Ovary (tissue), 9 donors: Measurements from ENCODE around the gene PNMT. TPM values are rescaled to one million over a fixed set of nuclear protein-coding genes. Genes with fewer than 3 reads are reported as not detected.
A peak's percentile ranks its signal among the peaks of the same experiment; 100 is the strongest.

Source experiments
- DNase-seq, 5 donors: peaks; one replicate each; pipeline ENCODE4 v3.0.0-alpha.2; 2019 to 2020
- H3K27ac ChIP-seq, 2 donors: fragments of 200-600 bp; one replicate each; pipeline versions ENCODE4 v1.5.1 to v1.8.0; 2019 to 2022
- H3K27me3 ChIP-seq: fragments of 200-600 bp; one replicate; pipeline ENCODE4 v1.8.0; 2022
- H3K36me3 ChIP-seq: fragments of 200-600 bp; sonication (generic); one replicate; pipeline ENCODE4 v1.5.1; 2019
- H3K4me1 ChIP-seq: one replicate; pipeline ENCODE4 v1.8.1; 2013; ENCODE audit warnings: mild to moderate bottlenecking, moderate library complexity; ENCODE audit not compliant: insufficient read depth
- H3K4me3 ChIP-seq: fragments of 200-600 bp; sonication (generic); one replicate; pipeline ENCODE4 v1.5.1; 2017
- H3K9me3 ChIP-seq, 2 donors: fragments of 200-600 bp in 1 of 2; sonication (generic) in 1 of 2; one replicate each; pipeline versions ENCODE4 v1.5.1 to v1.8.1; 2013 to 2019; ENCODE audit warnings: mild to moderate bottlenecking in 1 of 2, moderate library complexity in 1 of 2
- EP300 ChIP-seq: sonication (generic); formaldehyde crosslinking; IDR thresholded peaks from one replicate; pipeline ENCODE4 v1.6.1; 2017; ENCODE audit warnings: antibody characterized with exemption
- POLR2A ChIP-seq: fragments of 450-650 bp; IDR thresholded peaks from one replicate; pipeline ENCODE4 v1.6.1; 2017; ENCODE audit warnings: antibody characterized with exemption, mild to moderate bottlenecking, moderate library complexity
- WGBS, 3 donors: extraction: QIAGEN DNeasy Blood & Tissue Kit in 1 of 3; methylation state at CpG; one replicate each; pipeline versions ENCODE4 v1.1.5 to v1.1.7; 2013 to 2017; 5-methylcytosine and 5-hydroxymethylcytosine counted together
- intact Hi-C, 4 donors: fragments of 100-400 bp; cut with DNase I; formaldehyde crosslinking; loops; one replicate each; pipeline versions ENCODE4 v1.11.0 to v1.15.1; 2022 to 2023
- polyA plus RNA-seq, 2 donors: library from polyadenylated mRNA; stranded (reverse); fragments of 200-250 nt in 1 of 2; fragments of 350-450 nt in 1 of 2; fragmentation: Illumina TruSeq in 1 of 2; extraction: RNeasy Lipid Tissue Mini Kit (QIAGEN cat#74804) in 1 of 2; gene quantifications; one replicate each; pipeline ENCODE4 v1.2.3, GENCODE V29; 2013 to 2014
- total RNA-seq, 7 donors: library from RNA; depleted of rRNA in 2 of 7; stranded (reverse); fragments of >200 nt in 2 of 7; fragmentation: NEBNext Ultra II Directional in 3 of 7; extraction: Animal tissue kit (Norgen Biotek cat#: 25700) in 3 of 7; gene quantifications; one replicate each; pipeline versions ENCODE4 v1.1.0 to v1.2.4, GENCODE V29; 2016 to 2023
- TF ChIP-seq, protein P1 (sequence below), 3 donors: fragments of 450-650 bp in 2 of 3; fragments of 200-600 bp in 1 of 3; IDR thresholded peaks; one replicate each; pipeline versions ENCODE4 v1.5.1 to v1.8.0; 2016 to 2022; ENCODE audit warnings: antibody characterized with exemption in 3 of 3, mild to moderate bottlenecking in 1 of 3
- donor health status: DM: no; HTN: no; CAD: no; lungs with moderate emphysema.
- donor health status: DM: no; HTN: no; CAD: no.
- donor health status: Bipolar disorder and iron deficiency.
- donor health status: DM: yes; HTN: yes; CAD: no.
- donor health status: DM: no; HTN: no; CAD: no.
- donor health status: DM: yes; HTN: yes; CAD: no.

Gene PNMT
- total and polyA plus RNA-seq, 9 donors, result 0.60 to 5.1 (median 1.3) TPM; not detected in 2

DNA sequence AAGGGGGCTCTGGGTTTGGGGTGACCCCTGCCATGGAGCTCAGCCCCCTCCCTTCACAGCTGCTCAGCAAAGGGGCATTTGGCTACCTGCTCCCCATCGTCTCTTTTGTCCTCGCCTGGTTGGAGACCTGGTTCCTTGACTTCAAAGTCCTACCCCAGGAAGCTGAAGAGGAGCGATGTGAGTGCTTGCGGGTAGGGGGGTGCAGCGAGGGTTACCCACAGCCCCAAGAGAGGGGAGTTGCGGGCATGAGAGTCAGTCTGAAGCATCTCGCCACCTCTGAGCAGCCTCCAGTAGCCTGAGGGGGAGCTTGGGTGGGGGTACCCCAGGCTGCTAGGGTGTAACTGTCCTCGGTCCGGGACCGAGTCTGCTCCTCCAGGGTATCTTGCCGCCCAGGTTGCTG is 9.9 kb upstream of the PNMT start:
- intact Hi-C loops, result no loop called here
- no peaks in the 10 kb centered on the region for H3K27me3 ChIP-seq
- H3K27ac ChIP-seq, result no peak overlapping the region
- peaks cover 3% of the 10 kb centered on the region for H3K4me1 ChIP-seq
- no peaks in the 10 kb centered on the region for H3K36me3 ChIP-seq
- 95 to 96% (median 96%) methylated on average over 11 of the region's 11 CpGs for WGBS, 3 donors
- no peak for DNase-seq
- H3K9me3 ChIP-seq, result no peaks in the 10 kb centered on the region
- no peak overlapping the region for H3K4me3 ChIP-seq
- TF ChIP-seq EP300, result no peak
- no peak for TF ChIP-seq POLR2A
- TF ChIP-seq, protein P1, sequence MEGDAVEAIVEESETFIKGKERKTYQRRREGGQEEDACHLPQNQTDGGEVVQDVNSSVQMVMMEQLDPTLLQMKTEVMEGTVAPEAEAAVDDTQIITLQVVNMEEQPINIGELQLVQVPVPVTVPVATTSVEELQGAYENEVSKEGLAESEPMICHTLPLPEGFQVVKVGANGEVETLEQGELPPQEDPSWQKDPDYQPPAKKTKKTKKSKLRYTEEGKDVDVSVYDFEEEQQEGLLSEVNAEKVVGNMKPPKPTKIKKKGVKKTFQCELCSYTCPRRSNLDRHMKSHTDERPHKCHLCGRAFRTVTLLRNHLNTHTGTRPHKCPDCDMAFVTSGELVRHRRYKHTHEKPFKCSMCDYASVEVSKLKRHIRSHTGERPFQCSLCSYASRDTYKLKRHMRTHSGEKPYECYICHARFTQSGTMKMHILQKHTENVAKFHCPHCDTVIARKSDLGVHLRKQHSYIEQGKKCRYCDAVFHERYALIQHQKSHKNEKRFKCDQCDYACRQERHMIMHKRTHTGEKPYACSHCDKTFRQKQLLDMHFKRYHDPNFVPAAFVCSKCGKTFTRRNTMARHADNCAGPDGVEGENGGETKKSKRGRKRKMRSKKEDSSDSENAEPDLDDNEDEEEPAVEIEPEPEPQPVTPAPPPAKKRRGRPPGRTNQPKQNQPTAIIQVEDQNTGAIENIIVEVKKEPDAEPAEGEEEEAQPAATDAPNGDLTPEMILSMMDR (IDR thresholded peaks at IDR 0.05), result no peak

DNA sequence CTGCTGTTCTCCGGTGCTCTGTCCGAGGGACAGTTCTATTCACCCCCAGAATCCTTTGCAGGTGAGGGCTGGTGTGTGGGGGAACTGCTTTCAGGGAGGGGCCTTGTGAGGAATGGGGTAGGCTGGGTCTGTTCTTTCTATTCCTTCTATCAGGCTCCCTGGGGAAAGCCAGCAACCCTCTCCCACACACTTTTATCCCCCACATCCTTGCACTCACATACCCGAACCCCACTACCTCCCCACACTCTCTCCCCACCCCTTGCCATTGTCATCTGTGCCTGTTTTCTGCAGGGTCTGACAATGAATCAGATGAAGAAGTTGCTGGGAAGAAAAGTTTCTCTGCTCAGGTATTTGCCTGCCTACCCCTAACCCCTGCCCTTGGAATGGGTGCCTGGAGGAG is 9.5 kb upstream of the PNMT start:
- DNase-seq, result no peak
- Histone ChIP-seq H3K4me3 (no peak overlapping the region), H3K9me3 (no peaks in the 10 kb centered on the region), H3K4me1 (peaks cover 3% of the 10 kb centered on the region), H3K27ac (peak overlapping the region in 1 of 2 donors; percentile 48), H3K36me3 (no peaks in the 10 kb centered on the region), H3K27me3 (no peaks in the 10 kb centered on the region)
- TF ChIP-seq EP300 (no peak), POLR2A (no peak)
- TF ChIP-seq, protein P1 (IDR thresholded peaks at IDR 0.05), result no peak
- intact Hi-C loops, result no loop called here
- 78 to 87% (median 87%) methylated on average over 3 of the region's 3 CpGs for WGBS, 3 donors

DNA sequence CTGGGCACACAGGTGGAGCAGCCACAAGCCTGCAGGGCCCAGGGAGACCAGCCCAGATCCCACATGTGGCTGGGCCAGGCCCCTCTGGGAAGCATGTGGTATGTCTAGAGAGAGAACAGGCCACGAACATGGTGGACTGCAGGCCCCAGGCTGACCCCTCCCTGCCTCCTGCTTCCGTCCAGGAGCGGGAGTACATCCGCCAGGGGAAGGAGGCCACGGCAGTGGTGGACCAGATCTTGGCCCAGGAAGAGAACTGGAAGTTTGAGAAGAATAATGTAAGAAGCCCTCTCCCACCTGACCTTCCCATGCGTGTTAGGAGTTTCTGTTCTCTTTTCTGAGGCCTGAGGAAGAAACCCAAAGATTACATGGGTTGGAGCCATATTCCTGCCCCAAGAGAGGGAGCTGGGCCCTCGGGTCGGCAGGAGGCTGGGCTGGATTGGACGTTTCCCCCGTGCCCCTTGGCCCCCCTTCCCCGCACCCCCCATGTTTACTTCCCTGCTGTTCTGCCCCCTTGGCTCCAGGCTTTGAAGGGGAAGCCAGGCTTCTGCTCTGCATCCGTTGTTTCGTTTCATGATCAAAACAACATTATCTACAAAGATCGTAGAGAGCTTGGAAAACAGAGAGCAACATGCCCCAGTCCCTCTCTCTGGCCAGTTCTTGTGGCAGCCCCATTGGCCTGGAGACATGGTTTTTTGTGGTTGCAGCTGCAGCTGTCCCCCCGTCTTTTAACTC is 8.8 kb upstream of the PNMT start:
- Histone ChIP-seq H3K27me3 (no peaks in the 10 kb centered on the region), H3K36me3 (no peaks in the 10 kb centered on the region), H3K4me1 (peaks cover 3% of the 10 kb centered on the region), H3K9me3 (no peaks in the 10 kb centered on the region), H3K27ac (peak overlapping the region in 1 of 2 donors; percentile 48), H3K4me3 (no peak overlapping the region)
- TF ChIP-seq, protein P1 (IDR thresholded peaks at IDR 0.05), result no peak
- TF ChIP-seq POLR2A (no peak), EP300 (no peak)
- intact Hi-C loops, result no loop called here
- 28 to 40% (median 38%) methylated on average over 15 of the region's 15 CpGs for WGBS, 3 donors
- peak in 2 of 5 donors; percentile 53 to 67 for DNase-seq

DNA sequence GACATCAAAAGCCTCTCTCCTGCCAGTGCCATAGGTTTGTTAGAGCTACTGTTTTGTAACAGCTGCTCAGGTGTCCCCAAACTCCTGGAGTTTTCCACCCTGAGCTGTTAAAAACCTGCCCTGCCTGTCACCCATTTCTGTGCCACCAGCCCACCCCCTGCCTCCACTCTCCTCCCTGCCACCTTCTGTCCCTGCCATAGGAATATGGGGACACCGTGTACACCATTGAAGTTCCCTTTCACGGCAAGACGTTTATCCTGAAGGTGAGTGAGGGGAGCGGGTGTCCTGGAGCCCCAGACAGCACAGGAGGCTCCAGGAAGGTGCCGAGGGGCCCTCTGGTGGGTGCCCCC is 8.3 kb upstream of the PNMT start:
- Histone ChIP-seq H3K9me3 (no peaks in the 10 kb centered on the region), H3K27me3 (no peaks in the 10 kb centered on the region), H3K36me3 (no peaks in the 10 kb centered on the region), H3K4me1 (peaks cover 3% of the 10 kb centered on the region), H3K27ac (no peak overlapping the region), H3K4me3 (no peak overlapping the region)
- intact Hi-C loops, result no loop called here
- 75 to 79% (median 76%) methylated on average over 5 of the region's 5 CpGs for WGBS, 3 donors
- DNase-seq, result no peak
- no peak for TF ChIP-seq EP300
- TF ChIP-seq POLR2A, result no peak
- TF ChIP-seq, protein P1 (IDR thresholded peaks at IDR 0.05), result no peak
